HG03196 (cell line): ENCODE results near the gene DPT.

Experiments used
- ATAC-seq: cut with Tn5 transposase; IDR thresholded peaks from one replicate; pipeline ENCODE4 v1.9.1; 2021; ENCODE audit not compliant: unreplicated experiment

DPT gene

GRCh38 chr1:168671782-168672181 lies 57.2 kb downstream of the DPT start:
- no peak for ATAC-seq

GRCh38 chr1:168665975-168666374 lies 63.0 kb downstream of the DPT start:
- ATAC-seq = no peak

- ATAC-seq = no peak
Observed at GRCh38 chr1:168664069-168664834, 64.8 kb downstream of the DPT start.

- no peak for ATAC-seq
Observed at GRCh38 chr1:168656485-168656884, 72.5 kb downstream of the DPT start.

GRCh38 chr1:168654198-168654915 lies 74.6 kb downstream of the DPT start:
- ATAC-seq = no peak

GRCh38 chr1:168653567-168653966 lies 75.4 kb downstream of the DPT start:
- no peak for ATAC-seq

- ATAC-seq = no peak
Observed at GRCh38 chr1:168645721-168646120, 83.3 kb downstream of the DPT start.
